ENCODE measurements around the gene TOPAZ1. TPM values are rescaled to one million over a fixed set of nuclear protein-coding genes. Genes with fewer than 3 reads are reported as not detected.

Gene TOPAZ1
- total and polyA plus RNA-seq, 2 of the 13 experiments (the other 11 are each of a cell fraction or from before 2014, with no cell fraction given): not detected

DNA sequence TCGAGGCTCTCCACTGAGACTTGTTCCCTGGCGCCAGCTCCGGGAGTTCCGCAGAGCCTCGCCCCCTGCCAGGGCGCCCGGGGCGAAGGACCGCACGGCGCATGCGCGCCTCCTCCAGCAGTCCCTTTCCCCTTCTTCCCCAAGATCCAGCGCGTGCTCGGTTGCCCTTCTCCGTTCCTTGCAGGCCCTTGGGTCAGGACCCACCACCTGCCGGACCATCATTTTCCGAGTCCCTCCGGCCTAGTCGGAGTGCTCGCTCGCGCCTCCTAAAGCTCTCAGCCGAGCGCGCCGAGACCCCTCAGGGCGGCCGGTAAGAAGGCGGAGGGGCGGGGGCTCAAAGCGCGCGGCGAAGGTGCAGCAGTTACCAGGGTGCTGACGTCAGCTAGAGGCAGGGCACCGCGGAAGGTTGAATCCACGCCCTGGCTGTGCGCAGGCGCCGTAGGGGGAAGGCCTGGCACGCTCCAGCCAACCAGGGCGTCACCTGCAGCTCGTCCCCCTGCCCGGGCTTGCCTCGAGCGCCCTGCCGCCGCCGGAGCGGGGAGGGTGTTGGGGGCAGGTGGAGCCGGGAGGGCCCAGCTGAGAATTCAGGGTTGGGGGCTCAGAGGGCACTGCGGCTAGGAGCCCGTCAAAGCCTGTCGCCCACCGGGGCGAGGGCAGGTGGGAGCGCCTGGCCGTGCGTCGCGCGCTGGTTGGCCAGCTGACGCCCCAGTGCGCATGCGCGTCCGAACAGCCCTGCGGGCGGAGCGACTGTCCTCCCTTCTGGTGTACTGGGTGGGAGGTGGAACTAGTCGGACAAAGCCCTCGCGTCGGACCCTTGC is 96.5 kb downstream of the TOPAZ1 start, which contains the start of gene TCAIM (continued):
- TF ChIP-seq HNF4G (IDR thresholded peaks at IDR 0.05; ENCODE audit: borderline replicate concordance, low read depth, low read length) (no peak), HNF4G (CRISPR knock-in tag; IDR thresholded peaks at IDR 0.05; ENCODE audit: borderline replicate concordance, low read depth) (0 out of 2 replicates have a peak, but pooled peaks have one; percentile 25), GATA4 (IDR thresholded peaks at IDR 0.05; ENCODE audit: borderline replicate concordance, low read depth) (peak; percentile 66), RAD21 (CRISPR knock-in tag; IDR thresholded peaks at IDR 0.05) (peak; percentile 58), SIN3B (IDR thresholded peaks at IDR 0.05; ENCODE audit: low read length) (no peak), ZNF253 (CRISPR knock-in tag; IDR thresholded peaks at IDR 0.05; ENCODE audit: borderline replicate concordance) (peak; percentile 98), ZNF101 (CRISPR knock-in tag; IDR thresholded peaks at IDR 0.05; ENCODE audit: borderline replicate concordance, low read depth) (peak; percentile 76; the same call in 1 of the 2 replicates), ZNF605 (CRISPR knock-in tag; IDR thresholded peaks at IDR 0.05) (peak; percentile 100), SNAPC2 (CRISPR knock-in tag; IDR thresholded peaks at IDR 0.05) (peak; percentile 87), ZNF501 (CRISPR knock-in tag; IDR thresholded peaks at IDR 0.05) (peak; percentile 100), HNRNPUL1 (IDR thresholded peaks at IDR 0.05; ENCODE audit: low read depth, low read length) (no peak), REPIN1 (CRISPR knock-in tag; IDR thresholded peaks at IDR 0.05; ENCODE audit: borderline replicate concordance, low read depth) (peak; percentile 99), MYC (CRISPR knock-in tag; IDR thresholded peaks at IDR 0.05; ENCODE audit: borderline replicate concordance) (peak; percentile 96), ZSCAN30 (CRISPR knock-in tag; IDR thresholded peaks at IDR 0.05) (0 out of 2 replicates have a peak, but pooled peaks have one; percentile 60), ZFP37 (CRISPR knock-in tag; IDR thresholded peaks at IDR 0.05; ENCODE audit: borderline replicate concordance) (peak; percentile 56; the same call in 1 of the 2 replicates), SKI (IDR thresholded peaks at IDR 0.05; ENCODE audit: partially characterized antibody) (no peak), NCOA2 (CRISPR knock-in tag; IDR thresholded peaks at IDR 0.05) (peak; percentile 63), IRX3 (CRISPR knock-in tag; IDR thresholded peaks at IDR 0.05; ENCODE audit: borderline replicate concordance, low read depth) (peak; percentile 97)
- TF ChIP-seq, protein P1, sequence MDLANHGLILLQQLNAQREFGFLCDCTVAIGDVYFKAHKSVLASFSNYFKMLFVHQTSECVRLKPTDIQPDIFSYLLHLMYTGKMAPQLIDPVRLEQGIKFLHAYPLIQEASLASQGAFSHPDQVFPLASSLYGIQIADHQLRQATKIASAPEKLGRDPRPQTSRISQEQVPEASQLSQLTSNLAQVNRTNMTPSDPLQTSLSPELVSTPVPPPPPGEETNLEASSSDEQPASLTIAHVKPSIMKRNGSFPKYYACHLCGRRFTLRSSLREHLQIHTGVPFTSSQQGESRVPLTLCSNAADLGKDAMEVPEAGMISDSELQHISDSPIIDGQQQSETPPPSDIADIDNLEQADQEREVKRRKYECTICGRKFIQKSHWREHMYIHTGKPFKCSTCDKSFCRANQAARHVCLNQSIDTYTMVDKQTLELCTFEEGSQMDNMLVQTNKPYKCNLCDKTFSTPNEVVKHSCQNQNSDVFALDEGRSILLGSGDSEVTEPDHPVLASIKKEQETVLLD (CRISPR knock-in tag; IDR thresholded peaks at IDR 0.05; ENCODE audit: low read depth): peak; percentile 84
- TF ChIP-seq, protein P2, sequence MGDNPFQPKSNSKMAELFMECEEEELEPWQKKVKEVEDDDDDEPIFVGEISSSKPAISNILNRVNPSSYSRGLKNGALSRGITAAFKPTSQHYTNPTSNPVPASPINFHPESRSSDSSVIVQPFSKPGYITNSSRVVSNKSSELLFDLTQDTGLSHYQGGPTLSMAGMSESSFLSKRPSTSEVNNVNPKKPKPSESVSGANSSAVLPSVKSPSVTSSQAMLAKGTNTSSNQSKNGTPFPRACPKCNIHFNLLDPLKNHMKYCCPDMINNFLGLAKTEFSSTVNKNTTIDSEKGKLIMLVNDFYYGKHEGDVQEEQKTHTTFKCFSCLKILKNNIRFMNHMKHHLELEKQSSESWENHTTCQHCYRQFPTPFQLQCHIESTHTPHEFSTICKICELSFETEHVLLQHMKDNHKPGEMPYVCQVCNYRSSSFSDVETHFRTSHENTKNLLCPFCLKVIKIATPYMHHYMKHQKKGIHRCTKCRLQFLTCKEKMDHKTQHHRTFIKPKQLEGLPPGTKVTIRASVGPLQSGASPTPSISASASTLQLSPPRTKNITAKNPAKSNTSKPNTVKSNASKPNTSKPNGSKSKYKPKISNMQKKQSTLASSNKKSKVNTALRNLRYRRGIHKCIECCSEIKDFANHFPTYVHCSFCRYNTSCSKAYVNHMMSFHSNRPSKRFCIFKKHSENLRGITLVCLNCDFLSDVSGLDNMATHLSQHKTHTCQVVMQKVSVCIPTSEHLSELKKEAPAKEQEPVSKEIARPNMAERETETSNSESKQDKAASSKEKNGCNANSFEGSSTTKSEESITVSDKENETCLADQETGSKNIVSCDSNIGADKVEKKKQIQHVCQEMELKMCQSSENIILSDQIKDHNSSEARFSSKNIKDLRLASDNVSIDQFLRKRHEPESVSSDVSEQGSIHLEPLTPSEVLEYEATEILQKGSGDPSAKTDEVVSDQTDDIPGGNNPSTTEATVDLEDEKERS (CRISPR knock-in tag; IDR thresholded peaks at IDR 0.05): peak; percentile 96
- TF ChIP-seq, protein P3, sequence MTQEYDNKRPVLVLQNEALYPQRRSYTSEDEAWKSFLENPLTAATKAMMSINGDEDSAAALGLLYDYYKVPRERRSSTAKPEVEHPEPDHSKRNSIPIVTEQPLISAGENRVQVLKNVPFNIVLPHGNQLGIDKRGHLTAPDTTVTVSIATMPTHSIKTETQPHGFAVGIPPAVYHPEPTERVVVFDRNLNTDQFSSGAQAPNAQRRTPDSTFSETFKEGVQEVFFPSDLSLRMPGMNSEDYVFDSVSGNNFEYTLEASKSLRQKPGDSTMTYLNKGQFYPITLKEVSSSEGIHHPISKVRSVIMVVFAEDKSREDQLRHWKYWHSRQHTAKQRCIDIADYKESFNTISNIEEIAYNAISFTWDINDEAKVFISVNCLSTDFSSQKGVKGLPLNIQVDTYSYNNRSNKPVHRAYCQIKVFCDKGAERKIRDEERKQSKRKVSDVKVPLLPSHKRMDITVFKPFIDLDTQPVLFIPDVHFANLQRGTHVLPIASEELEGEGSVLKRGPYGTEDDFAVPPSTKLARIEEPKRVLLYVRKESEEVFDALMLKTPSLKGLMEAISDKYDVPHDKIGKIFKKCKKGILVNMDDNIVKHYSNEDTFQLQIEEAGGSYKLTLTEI (CRISPR knock-in tag; conservative IDR thresholded peaks at IDR 0.05): no peak
- TF ChIP-seq, protein P4, sequence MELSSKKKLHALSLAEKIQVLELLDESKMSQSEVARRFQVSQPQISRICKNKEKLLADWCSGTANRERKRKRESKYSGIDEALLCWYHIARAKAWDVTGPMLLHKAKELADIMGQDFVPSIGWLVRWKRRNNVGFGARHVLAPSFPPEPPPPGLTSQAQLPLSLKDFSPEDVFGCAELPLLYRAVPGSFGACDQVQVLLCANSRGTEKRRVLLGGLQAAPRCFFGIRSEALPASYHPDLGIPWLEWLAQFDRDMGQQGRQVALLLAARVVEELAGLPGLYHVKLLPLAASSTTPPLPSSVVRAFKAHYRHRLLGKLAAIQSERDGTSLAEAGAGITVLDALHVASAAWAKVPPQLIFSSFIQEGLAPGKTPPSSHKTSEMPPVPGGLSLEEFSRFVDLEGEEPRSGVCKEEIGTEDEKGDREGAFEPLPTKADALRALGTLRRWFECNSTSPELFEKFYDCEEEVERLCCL (CRISPR knock-in tag; IDR thresholded peaks at IDR 0.05; ENCODE audit: borderline replicate concordance): peak; percentile 80

All from HepG2 (cell line).